Gastroesophageal sphincter (tissue), 4 donors: ENCODE measurements around the gene C2CD4D. TPM values are rescaled to one million over a fixed set of nuclear protein-coding genes. Genes with fewer than 3 reads are reported as not detected.
"Not testable (repeated sequence)": the region's sequence is repeated elsewhere in the genome, so short reads cannot be mapped to it uniquely, and the experiment has no call there.

Source experiments
- ATAC-seq: fragments of 150-250 bp; one replicate; pipeline ENCODE4 v1.9.1; 2016; ENCODE audit warnings: mild to moderate bottlenecking, moderate library complexity
- H3K27ac ChIP-seq, 4 donors: fragments of 200-600 bp; sonication (generic) in 3 of 4; 1 replicate in 3 of 4; 2 replicates in 1 of 4; pipeline ENCODE4 v1.5.1; 2016 to 2019
- H3K27me3 ChIP-seq: fragments of 200-600 bp; sonication (generic); one replicate; pipeline ENCODE4 v1.5.1; 2019
- H3K36me3 ChIP-seq, 2 donors: fragments of 200-600 bp; sonication (generic); one replicate each; pipeline ENCODE4 v1.5.1; 2019; ENCODE audit warnings: control low read depth in 1 of 2
- H3K4me1 ChIP-seq, 3 donors: fragments of 200-600 bp; sonication (generic); 1 replicate in 2 of 3; 2 replicates in 1 of 3; pipeline ENCODE4 v1.5.1; 2016 to 2019; ENCODE audit warnings: control low read depth in 2 of 3
- H3K4me3 ChIP-seq, 2 donors: fragments of 200-600 bp; sonication (generic); one replicate each; pipeline ENCODE4 v1.5.1; 2019; ENCODE audit warnings: mild to moderate bottlenecking in 1 of 2, moderate library complexity in 1 of 2
- H3K9me3 ChIP-seq, 3 donors: fragments of 200-600 bp; sonication (generic); one replicate each; pipeline ENCODE4 v1.5.1; 2017 to 2019; ENCODE audit warnings: control low read depth in 2 of 3
- EP300 ChIP-seq: sonication (generic); formaldehyde crosslinking; IDR thresholded peaks from one replicate; pipeline ENCODE4 v1.6.1; 2017; ENCODE audit warnings: antibody characterized with exemption, mild to moderate bottlenecking
- POLR2A ChIP-seq, 2 donors: fragments of 450-650 bp; IDR thresholded peaks; one replicate each; pipeline ENCODE4 v1.6.1; 2017; ENCODE audit warnings: antibody characterized with exemption in 2 of 2, mild to moderate bottlenecking in 2 of 2, moderate library complexity in 1 of 2
- POLR2AphosphoS5 ChIP-seq: sonication (generic); formaldehyde crosslinking; IDR thresholded peaks from one replicate; pipeline ENCODE4 v1.6.1; 2017; ENCODE audit warnings: antibody characterized with exemption
- WGBS, 2 donors: methylation state at CpG; one replicate each; pipeline ENCODE4 v1.1.5; 2018; ENCODE audit warnings: low coverage in 1 of 2; 5-methylcytosine and 5-hydroxymethylcytosine counted together
- total RNA-seq, 4 donors: library from RNA; depleted of rRNA; stranded (reverse); fragments of >200 nt; gene quantifications; one replicate each; pipeline ENCODE4 v1.1.0, GENCODE V29; 2016
- TF ChIP-seq, protein P1 (sequence below), 4 experiments: fragments of 200-600 bp in 2 of 4; fragments of 450-650 bp in 2 of 4; sonication (generic) in 1 of 4; IDR thresholded peaks; one replicate each; pipeline ENCODE4 v1.5.1; 2017 to 2019; ENCODE audit warnings: antibody characterized with exemption in 4 of 4, mild to moderate bottlenecking in 2 of 4, moderate library complexity in 2 of 4

Gene C2CD4D
- total RNA-seq, 4 donors from 2014 or later = not detected

DNA sequence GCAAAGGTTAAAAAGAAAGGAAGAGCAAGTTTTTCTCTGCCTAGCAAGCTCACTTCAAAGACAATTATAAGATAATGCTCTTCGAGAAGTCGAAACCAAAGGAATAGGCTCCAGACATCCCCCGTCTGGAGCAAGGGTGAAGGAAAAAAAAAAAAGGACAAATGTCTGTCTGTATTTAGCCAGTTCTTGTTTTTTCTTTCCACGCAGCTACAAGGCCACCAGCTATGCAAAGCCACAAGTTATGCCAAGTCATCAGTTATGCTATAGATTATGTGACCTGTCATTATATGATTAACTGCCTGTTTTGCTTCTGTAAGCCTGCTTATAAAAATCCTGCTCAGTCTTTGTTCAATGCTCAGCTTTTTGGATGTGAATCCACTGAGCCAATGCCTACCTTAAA is 16.3 kb upstream of the C2CD4D start:
- Histone ChIP-seq H3K27ac (no peak overlapping the region), H3K27me3 (peaks cover 29% of the 10 kb centered on the region), H3K4me1 (no peaks in the 10 kb centered on the region), H3K4me3 (no peak overlapping the region), H3K36me3 (no peaks in the 10 kb centered on the region), H3K9me3 (no peaks in the 10 kb centered on the region)
- TF ChIP-seq, protein P1, sequence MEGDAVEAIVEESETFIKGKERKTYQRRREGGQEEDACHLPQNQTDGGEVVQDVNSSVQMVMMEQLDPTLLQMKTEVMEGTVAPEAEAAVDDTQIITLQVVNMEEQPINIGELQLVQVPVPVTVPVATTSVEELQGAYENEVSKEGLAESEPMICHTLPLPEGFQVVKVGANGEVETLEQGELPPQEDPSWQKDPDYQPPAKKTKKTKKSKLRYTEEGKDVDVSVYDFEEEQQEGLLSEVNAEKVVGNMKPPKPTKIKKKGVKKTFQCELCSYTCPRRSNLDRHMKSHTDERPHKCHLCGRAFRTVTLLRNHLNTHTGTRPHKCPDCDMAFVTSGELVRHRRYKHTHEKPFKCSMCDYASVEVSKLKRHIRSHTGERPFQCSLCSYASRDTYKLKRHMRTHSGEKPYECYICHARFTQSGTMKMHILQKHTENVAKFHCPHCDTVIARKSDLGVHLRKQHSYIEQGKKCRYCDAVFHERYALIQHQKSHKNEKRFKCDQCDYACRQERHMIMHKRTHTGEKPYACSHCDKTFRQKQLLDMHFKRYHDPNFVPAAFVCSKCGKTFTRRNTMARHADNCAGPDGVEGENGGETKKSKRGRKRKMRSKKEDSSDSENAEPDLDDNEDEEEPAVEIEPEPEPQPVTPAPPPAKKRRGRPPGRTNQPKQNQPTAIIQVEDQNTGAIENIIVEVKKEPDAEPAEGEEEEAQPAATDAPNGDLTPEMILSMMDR (IDR thresholded peaks at IDR 0.05) = no peak
- no peak for TF ChIP-seq POLR2A (IDR thresholded peaks at IDR 0.05)
- WGBS, 2 donors = 32 to 54% methylated on average over 4 of the region's 4 CpGs
- ATAC-seq = no peak

DNA sequence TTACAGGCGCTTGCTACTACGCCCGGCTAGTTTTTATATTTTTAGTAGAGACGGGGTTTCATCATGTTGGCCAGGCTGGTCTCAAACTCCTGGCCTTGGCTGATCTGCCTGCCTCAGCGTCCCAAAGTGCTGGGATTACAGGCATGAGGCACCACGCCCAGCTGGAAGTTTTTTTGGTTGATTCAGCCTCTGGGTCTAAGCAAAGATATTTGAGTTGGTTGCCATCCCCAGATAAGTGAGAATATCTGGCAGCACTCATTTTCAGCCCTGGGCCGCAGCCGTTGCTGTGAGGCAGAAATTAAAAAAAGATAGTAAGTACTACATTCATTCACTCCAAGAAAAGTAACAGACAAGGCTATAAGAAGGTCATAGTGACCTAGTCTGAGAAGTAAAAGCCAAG is 15.9 kb upstream of the C2CD4D start:
- ATAC-seq, H3K27ac ChIP-seq, H3K9me3 ChIP-seq, H3K36me3 ChIP-seq, H3K4me1 ChIP-seq, H3K4me3 ChIP-seq: not testable (repeated sequence)
- H3K27me3 ChIP-seq = peaks cover 33% of the 10 kb centered on the region
- 35% methylated on average over 4 of the region's 8 CpGs; no CpG with 5 or more reads in 1 of the 2 donors for WGBS, 2 donors

DNA sequence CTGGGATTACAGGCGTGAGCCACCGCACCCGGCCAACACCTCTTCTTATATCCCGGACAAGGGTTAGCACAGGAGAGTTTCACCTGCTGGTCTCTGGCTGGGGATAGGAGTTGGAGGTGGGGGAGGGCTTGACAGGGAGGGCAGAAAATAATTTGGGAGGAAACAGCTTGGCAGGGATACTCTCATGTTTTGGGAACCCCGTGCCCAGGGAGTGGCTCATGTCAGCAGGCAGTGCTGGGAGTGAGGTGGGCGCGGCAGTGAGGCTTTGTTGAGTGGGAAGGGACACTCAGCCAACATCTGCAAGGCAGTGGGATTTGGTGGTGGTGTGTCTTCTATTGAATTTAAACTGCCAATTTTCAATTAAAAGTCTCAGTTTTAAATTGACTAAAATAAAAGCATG is 15.0 kb upstream of the C2CD4D start:
- Histone ChIP-seq H3K27ac (no peak overlapping the region), H3K36me3 (no peaks in the 10 kb centered on the region), H3K27me3 (peaks cover 42% of the 10 kb centered on the region), H3K4me3 (no peak overlapping the region), H3K4me1 (no peaks in the 10 kb centered on the region), H3K9me3 (no peaks in the 10 kb centered on the region)
- TF ChIP-seq, protein P1 (IDR thresholded peaks at IDR 0.05) = no peak
- TF ChIP-seq POLR2AphosphoS5 (no peak), POLR2A (IDR thresholded peaks at IDR 0.05) (no peak), EP300 (no peak)
- ATAC-seq = no peak
- WGBS, 2 donors = 87 to 92% methylated on average over 3 of the region's 7 CpGs

DNA sequence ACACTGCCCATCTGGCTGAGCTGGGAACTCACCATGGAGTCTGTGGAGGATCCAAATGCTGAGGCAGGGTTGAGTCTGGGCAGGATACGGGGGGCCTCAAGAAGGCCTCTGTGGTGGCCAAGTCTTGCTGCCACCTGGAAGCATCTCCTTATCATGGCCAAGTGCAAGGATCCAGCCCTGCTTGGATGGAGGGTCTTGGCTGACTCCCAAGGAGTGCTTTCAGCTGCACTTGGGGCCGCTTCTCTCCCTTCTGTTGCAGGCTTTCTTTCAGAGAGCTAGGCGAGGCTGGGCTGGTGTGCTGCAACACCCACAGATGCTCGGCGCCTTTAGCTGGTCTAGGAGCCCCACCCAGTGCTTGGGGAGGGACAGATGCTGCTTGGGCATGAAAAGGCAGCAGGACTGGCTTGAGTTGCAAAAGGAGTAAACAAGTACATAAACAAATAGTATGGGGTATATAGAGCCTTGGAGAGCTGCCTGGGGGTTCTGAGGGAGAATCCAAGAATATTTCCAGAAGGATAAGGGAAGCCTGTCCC is 13.9 kb upstream of the C2CD4D start, which contains the start of gene THEM5:
Gene THEM5, minus strand, starts transcription at position 302 of the 533 bp plus-strand sequence. Its CDS starts 147 bp downstream, at position 155.
- WGBS, 2 donors = no CpG with 5 or more reads among the region's 5 CpGs
- H3K4me1 ChIP-seq = peaks cover 0 to 5% (median 0%) of the 10 kb centered on the region in 3 donors
- H3K9me3 ChIP-seq = no peaks in the 10 kb centered on the region
- H3K27me3 ChIP-seq = peaks cover 53% of the 10 kb centered on the region
- H3K36me3 ChIP-seq = no peaks in the 10 kb centered on the region
- no peak within 1 kb of the TSS for H3K27ac ChIP-seq
- TF ChIP-seq EP300 (no peak), POLR2AphosphoS5 (no peak), POLR2A (IDR thresholded peaks at IDR 0.05) (no peak)
- TF ChIP-seq, protein P1 (IDR thresholded peaks at IDR 0.05) = no peak
- ATAC-seq = no peak
- H3K4me3 ChIP-seq = no peak within 1 kb of the TSS

DNA sequence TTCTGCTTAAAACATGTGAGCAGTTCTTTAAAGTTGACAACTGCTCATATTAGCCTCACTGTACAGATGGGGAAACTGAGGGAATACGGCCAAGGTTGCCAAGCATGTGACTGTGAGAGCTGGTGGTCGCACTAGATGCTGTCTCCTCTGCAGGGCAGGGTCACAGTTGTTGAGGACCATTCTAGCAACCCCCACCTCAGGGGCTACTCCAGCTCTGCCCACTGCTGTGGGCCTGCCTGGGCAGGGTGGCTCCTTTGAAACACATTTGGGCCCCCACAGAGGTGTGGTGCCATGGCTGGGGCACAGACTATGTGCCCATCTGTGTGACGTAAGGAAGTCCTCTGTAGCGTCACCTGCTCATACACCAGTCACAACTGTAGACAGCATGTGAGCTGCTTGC is 13.1 kb upstream of the C2CD4D start:
- peaks cover 61% of the 10 kb centered on the region for H3K27me3 ChIP-seq
- WGBS, 2 donors = 80 to 100% methylated on average over 1 to 2 of the region's 4 CpGs
- H3K9me3 ChIP-seq = no peaks in the 10 kb centered on the region
- ATAC-seq = no peak
- no peak overlapping the region for H3K27ac ChIP-seq
- no peaks in the 10 kb centered on the region for H3K36me3 ChIP-seq
- H3K4me1 ChIP-seq = peaks cover 0 to 11% (median 0%) of the 10 kb centered on the region in 3 donors
- no peak for TF ChIP-seq POLR2AphosphoS5
- TF ChIP-seq, protein P1 (IDR thresholded peaks at IDR 0.05) = no peak
- no peak overlapping the region for H3K4me3 ChIP-seq
